Astrocyte (in vitro differentiated cells and primary cell): ENCODE results near the gene CCDC194.

Experiments
- CTCF ChIP-seq: IDR thresholded peaks from 2 replicates; pipeline ENCODE4 v1.5.1; 2011; ENCODE audit warnings: low read depth, mild to moderate bottlenecking, inconsistent platforms, low read length, moderate library complexity; ENCODE audit not compliant: insufficient read depth
- EZH2 ChIP-seq: IDR thresholded peaks from 2 replicates; pipeline ENCODE4 v1.6.1; 2012; ENCODE audit warnings: mild to moderate bottlenecking, low read length, inconsistent platforms; ENCODE audit not compliant: insufficient read depth

GRCh38 chr19:17341845-17342244 is 52.2 kb downstream of the CCDC194 start:
- TF ChIP-seq EZH2 (no peak), CTCF (no peak)
